NOMO-1 (cell line): Measurements from ENCODE around the gene MBD3L2B.
"Not testable (repeated sequence)": the region's sequence is repeated elsewhere in the genome, so short reads cannot be mapped to it uniquely, and the experiment has no call there.

Source experiments
- DNase-seq, 2 experiments: peaks; one replicate each; lab custom pipeline; 2025; ENCODE audit not compliant: unreplicated experiment in 2 of 2; lab: John Stamatoyannopoulos, UW

The MBD3L2B gene

GRCh38 chr19:7021331-7021730 is at the start of gene MBD3L2B:
Gene MBD3L2B, minus strand, starts transcription at chr19:7021431. Its CDS starts 34 bp downstream, at chr19:7021397.
- DNase-seq, result not testable (repeated sequence)

DNA sequence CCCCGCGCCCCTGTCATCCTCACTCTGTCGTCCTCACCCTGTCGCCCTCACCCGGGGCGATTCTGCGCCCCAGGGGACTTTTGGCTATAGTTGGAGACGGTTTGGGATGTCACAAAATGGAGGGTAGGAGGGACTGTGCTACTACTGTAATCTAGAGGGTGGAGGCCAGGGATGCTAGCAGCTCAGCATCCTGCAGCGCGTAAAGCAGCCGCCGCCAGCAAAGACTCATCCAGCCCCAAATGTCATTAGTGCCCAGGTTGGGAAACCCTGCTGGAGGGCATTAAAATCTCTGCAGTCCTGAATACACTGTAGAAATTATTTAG is 48.6 kb upstream of the MBD3L2B start:
- DNase-seq, result no peak

- DNase-seq, result peak; percentile 94 to 95
Measured at GRCh38 chr19:7069042-7069903, 48.0 kb upstream of the MBD3L2B start, which contains the start of gene ZNF557. Gene ZNF557, plus strand, starts transcription at chr19:7069703. Its CDS starts 5,372 bp downstream, at chr19:7075075.

DNA sequence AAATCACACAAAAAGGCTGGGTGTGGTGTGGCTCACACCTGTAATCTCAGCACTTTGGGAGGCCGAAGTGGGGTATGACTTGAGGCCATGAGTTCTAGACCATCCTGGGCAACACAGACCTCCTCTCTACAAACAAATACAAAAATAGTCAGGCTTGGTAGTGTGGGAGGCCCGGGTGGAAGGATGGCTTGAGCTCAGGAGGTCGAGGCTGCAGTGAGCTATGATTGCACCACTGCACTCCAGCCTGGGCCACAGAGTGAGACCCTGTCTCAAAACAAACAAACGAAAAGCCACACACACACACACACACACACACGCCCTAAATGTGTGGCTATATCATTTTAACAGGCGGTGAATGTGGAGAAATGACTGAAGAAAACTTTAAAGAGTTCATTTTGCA is 47.4 kb upstream of the MBD3L2B start:
- no peak for DNase-seq

GRCh38 chr19:7067716-7068115 is 46.5 kb upstream of the MBD3L2B start:
- no peak for DNase-seq

DNA sequence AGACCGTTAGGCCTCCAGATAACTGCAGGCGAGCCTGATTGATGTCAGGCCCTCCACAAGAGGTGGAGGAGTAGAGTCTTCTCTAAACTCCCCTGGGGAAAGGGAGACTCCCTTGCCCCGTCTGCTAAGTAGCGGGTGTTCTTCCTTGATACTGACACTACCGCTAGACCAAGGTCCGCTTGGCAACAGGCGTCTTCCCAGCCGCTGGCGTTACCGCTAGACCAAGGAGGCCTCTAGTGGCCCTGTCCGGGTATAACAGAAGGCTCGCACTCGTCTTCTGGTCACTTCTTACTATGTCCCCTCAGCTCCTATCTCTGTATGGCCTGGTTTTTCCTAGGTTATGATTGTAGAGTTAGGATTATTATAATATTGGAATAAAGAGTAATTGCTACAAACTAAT is 45.9 kb upstream of the MBD3L2B start:
- not testable (repeated sequence) for DNase-seq

DNA sequence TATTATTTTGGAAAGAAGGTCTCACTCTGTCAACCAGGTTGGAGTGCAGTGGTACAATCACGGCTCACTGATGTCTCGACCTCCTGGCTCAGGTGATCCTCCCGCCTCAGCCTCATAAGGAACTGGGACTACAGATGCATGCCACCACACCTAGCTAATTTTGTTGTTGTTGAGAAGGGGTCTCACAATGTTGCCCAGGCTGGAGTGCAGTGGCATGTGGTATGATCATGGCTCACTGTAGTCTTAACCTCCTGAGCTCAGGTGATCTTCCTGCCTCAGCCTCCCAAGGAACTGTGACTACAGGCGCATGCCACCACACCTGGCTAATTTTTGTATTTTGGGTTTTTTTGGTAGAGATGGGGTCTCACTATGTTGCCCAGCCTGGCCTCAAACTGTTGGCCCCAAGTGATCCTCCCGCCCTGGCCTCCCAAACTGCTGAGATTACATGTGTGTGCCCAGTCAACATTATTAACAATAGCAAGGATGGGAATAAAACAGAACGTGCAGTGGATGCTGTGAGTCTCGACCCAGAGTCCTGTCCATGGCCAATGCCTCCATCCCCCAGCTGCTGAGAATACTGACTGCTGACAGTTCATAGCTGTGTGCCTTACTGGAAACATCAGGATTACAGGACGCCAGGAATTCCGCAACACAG is 42.7 kb upstream of the MBD3L2B start:
- DNase-seq, result no peak

DNA sequence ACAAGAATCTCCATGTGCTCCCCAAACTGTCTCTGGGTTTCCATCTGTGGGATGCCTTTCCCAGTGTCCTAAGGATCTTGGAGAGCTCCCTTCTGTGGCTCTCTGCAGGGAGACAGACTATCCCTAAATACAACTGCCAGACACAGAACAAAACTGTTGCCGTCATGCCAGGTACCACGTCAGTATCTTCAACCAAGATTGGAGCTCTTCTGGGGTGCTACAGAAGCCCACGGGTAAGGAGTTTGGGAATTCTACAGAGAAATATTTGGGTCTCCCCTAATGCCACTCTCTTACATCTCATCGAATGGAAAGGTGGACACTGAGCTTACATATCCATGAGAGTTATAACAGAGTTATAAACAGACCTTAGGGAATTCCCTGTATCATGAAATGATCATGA is 42.1 kb upstream of the MBD3L2B start:
- no peak for DNase-seq

DNA sequence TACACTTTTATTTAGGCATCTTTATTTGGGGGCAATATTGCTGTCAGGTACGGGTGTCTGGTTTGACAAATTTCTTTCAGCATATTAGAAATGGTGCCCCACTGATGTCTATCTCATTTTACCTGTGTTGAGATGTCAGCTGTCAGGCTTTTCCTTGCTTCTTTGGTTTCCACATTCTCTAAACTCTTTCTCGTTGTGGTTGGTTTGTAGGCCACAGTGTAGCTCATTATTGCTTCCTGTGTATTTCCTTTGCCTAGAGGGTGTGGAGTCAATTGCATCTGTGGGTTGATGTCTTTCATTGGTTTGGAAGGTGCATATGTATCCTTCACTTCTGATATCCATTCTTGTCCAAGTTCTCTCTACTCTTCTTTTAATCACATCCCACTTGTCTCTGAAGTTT is 38.7 kb upstream of the MBD3L2B start:
- not testable (repeated sequence) for DNase-seq

DNA sequence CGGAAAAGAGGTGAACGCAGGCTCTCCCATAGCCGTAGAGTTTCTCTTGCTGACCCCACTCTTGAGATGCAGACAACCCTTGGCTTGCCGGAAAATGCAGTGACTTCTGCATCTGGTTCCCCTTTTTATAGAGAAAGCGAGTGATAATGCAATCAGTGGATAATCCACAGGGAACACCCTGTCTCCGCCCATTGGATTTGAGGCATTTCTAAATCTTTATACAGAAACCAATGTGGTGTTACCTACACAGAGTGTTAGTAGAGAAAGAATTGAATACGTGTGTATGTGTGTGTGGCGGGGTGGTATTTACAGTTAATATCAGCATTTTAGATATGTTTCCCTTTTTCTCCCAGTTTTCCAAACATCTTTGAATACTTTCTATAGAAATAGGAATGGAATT is 37.3 kb upstream of the MBD3L2B start, which contains the start of gene MBD3L3:
MBD3L3 (minus strand) TSS at position 101 of the 400 bp plus-strand sequence; CDS start at position 30, 71 bp downstream.
- not testable (repeated sequence) for DNase-seq

GRCh38 chr19:7056371-7056770 is 35.1 kb upstream of the MBD3L2B start:
- not testable (repeated sequence) for DNase-seq

DNA sequence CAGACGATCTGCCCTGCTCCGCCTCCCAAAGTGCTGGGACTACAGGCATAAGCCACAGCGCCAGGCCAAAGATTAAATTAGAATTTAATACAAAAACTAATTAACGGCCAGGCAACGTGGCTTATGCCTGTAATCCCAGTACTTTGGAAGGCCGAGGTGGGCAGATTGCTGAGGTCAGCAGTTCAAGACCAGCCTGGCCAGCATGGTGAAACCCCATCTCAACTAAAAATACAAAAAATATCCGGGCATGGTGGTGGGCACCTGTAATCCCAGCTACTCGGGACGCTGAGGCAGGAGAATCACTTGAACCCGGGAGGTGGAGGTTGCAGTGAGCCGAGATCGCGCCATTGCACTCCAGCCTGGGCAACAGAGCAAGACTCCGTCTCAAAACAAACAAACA is 34.4 kb upstream of the MBD3L2B start:
- not testable (repeated sequence) for DNase-seq

GRCh38 chr19:7054635-7055368 is 33.6 kb upstream of the MBD3L2B start:
- DNase-seq, result not testable (repeated sequence)

GRCh38 chr19:7052896-7053295 is 31.7 kb upstream of the MBD3L2B start:
- not testable (repeated sequence) for DNase-seq

- DNase-seq, result not testable (repeated sequence)
Measured at GRCh38 chr19:7051421-7051820, 30.2 kb upstream of the MBD3L2B start.

DNA sequence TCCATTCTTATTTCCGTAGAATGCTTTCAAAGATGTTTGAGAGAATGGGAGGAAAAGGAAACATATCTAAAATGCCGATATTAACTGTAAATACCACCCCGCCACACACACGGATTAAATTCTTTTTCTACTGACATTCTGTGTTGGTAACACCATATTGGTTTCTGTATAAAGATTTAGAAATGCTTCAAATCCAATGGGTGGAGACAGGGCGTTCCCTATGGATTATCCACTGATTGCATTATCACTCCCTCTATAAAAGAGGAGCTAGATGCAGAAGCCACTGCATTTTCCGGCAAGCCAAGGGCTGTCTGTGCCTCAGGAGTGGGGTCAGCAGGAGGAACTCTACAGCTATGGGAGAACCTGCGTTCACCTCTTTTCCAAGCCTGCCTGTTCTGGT is 27.8 kb upstream of the MBD3L2B start, which contains the start of gene MBD3L2:
MBD3L2 (plus strand) TSS at position 301 of the 400 bp plus-strand sequence; CDS start at position 354, 53 bp downstream.
- DNase-seq, result not testable (repeated sequence)

- DNase-seq, result not testable (repeated sequence)
Measured at GRCh38 chr19:7041563-7041962, 20.3 kb upstream of the MBD3L2B start.

- DNase-seq, result not testable (repeated sequence)
Measured at GRCh38 chr19:7040079-7040478, 18.8 kb upstream of the MBD3L2B start, which contains the start of gene MBD3L4. Gene MBD3L4, minus strand, starts transcription at chr19:7040179. Its CDS starts 35 bp downstream, at chr19:7040144.

DNA sequence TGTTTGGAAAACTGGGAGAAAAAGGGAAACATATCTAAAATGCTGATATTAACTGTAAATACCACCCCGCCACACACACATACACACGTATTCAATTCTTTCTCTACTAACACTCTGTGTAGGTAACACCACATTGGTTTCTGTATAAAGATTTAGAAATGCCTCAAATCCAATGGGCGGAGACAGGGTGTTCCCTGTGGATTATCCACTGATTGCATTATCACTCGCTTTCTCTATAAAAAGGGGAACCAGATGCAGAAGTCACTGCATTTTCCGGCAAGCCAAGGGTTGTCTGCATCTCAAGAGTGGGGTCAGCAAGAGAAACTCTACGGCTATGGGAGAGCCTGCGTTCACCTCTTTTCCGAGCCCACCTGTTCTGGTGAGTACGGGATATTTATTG is 9.0 kb upstream of the MBD3L2B start, which contains the start of gene MBD3L5:
MBD3L5 (plus strand) TSS at position 301 of the 400 bp plus-strand sequence; CDS start at position 335, 34 bp downstream.
- not testable (repeated sequence) for DNase-seq

- DNase-seq, result not testable (repeated sequence)
Measured at GRCh38 chr19:7028790-7029189, 7.6 kb upstream of the MBD3L2B start.

DNA sequence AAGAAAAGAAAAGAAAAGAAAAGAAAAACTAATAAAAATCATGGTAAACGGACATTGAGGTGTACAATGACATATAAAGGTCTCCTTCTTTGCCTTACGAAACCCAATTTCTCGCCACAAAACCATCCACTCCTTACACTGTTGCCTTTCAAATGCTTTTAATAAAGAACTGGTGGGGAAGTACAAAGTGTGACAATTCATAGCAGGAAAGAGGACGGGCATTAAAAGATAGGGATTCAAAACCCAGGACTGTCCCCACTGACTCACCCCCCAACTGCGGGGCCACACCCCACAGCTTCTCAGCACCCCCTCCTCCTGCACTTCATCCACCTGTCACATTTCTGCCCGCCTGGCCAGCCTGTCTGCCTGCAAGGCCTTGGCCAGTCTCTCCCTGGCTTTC is 2.4 kb downstream of the MBD3L2B start:
- DNase-seq, result no peak
